Glomerular visceral epithelial cell (primary cell): ENCODE measurements around the gene NACA2.

Source experiments
- DNase-seq: peaks from one replicate; pipeline ENCODE4 v3.0.0-alpha.2; 2016; ENCODE audit errors: extremely low spot score

Gene NACA2

DNA sequence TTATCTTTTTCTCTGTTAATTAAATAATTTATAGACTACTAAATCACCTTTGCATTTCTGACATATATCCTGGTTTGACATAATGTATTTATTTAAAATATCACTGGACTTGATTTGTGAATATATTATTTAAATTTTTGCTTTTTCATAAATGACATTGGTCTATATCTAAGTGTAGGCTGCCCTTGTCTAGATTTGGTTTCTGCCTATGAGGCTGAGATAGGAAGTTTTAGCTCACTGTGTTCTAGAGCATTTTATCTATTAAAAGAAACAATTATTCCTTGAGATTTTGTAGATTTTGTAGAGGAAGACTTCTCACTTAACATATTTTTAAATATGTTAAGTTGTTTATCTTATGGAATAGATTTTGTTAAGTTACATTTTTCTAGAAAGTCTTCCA, 43.9 kb downstream of the NACA2 start:
- DNase-seq: no peak

DNA sequence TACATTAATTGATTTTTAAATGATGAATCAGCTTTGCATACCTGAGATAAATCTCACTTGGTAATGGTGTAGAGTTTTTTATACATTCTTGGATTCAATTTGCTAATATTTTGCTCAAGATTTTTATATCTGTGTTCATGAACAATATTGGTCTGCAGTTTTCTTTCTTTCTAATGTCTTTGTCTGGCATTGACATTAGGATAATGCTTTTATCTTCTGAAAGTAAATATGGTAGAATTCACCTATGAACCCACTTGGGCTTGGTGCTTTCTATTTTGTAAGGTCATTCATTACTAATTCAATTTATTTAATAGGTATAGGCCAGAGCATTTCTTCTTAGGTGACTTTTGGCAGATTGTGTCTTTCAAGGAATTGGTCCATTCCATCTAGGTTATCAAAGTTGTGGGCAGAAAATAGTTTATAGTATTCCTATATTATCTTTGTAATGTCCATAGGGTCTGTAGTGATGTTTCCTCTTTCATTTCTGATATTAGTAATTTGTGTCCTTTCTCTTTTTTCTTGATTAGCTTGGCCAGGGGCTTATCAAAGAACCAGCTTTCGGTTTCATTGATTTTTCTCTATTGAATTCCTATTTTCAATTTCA, 45.6 kb downstream of the NACA2 start:
- DNase-seq: no peak

DNA sequence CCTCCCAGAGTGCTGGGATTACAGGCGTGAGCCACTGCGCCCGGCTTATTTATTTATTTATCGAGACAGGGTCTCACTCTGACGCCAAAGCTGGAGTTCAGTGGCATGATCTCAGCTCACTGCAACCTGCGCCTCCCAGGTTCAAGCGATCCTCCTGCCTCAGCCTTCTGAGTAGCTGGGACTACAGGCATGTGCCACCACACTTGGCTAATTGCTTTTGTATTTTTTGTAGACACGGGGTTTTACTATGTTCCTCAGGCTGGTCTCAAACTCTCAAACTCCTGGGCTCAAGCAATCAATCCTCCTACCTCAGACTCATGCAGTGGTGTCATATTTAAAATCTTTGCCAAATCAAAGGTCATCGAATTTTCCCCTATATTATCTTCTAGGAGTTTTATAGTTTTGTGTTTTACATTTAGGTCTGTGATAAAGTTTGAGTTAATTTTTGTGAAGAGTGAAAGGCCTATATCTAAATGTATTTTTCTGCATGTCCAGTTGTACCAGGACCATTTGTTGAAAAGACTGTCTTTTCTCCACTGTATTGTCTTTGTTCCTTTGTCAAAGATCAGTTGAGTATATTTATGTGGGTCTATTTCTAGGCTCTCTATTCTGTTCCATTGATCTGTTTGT, 47.1 kb downstream of the NACA2 start:
- no peak for DNase-seq

DNA sequence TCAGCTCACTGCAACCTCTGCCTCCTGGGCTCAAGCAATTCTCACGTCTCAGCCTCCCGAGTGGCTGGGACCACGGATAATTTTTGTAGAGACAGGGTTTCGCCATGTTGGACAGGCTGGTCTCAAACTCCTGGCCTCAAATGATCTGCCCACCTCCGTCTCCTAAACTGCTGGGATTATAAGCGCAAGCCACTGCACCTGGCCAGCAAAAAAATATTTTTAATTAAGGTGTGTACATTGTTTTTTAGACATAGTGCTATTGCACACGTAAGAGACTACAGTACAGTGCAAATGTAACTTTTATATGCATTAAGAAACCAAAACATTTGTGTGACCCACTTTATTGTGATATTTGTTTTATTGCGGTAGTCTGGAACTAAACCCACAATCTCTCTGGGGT, 49.0 kb downstream of the NACA2 start:
- DNase-seq: no peak

GRCh38 chr17:61540874-61541273, 50.1 kb downstream of the NACA2 start:
- no peak for DNase-seq
